ENCODE measurements around the gene PDE4C.

GRCh38 chr19:18233224-18233825, 7.1 kb upstream of the PDE4C start:
- TF ChIP-seq POLR2A (IDR thresholded peaks at IDR 0.05) (no peak), CTCF (IDR thresholded peaks at IDR 0.05 in 8 of 11, conservative IDR thresholded peaks at IDR 0.05 in 3 of 11) (no peak)
